Measurements from ENCODE around the gene CCDC47. TPM values are rescaled to one million over a fixed set of nuclear protein-coding genes. Genes with fewer than 3 reads are reported as not detected.

The CCDC47 gene
- total and polyA plus RNA-seq, 4 donors, result 33.0 to 87.2 (median 62.8) TPM

GRCh38 chr17:63760771-63761539 lies 12.4 kb downstream of the CCDC47 start (continued):
- no peak for TF ChIP-seq MAX (IDR thresholded peaks at IDR 0.05)
- no peak for TF ChIP-seq HNF4A (conservative IDR thresholded peaks at IDR 0.05)
- no peak for TF ChIP-seq REST (IDR thresholded peaks at IDR 0.05)
- no peak for TF ChIP-seq ATF3 (IDR thresholded peaks at IDR 0.05)
- TF ChIP-seq JUND (IDR thresholded peaks at IDR 0.05), result no peak
- TF ChIP-seq YY1 (IDR thresholded peaks at IDR 0.05), result no peak
- TF ChIP-seq SP1 (IDR thresholded peaks at IDR 0.05), result no peak
- no peak for TF ChIP-seq EGR1 (IDR thresholded peaks at IDR 0.05; ENCODE audit: low read depth in 2 of 2)
- no peak for TF ChIP-seq HNF4G (IDR thresholded peaks at IDR 0.05)

- Histone ChIP-seq H3K9ac (ENCODE audit: low read depth in 1 of 2, low read length in 2 of 2) (no peak overlapping the region), H3K4me3 (ENCODE audit: low read depth in 1 of 3, low read length in 3 of 3) (no peak overlapping the region), H3K36me3 (ENCODE audit: control insufficient read depth in 4 of 4, insufficient read depth in 3 of 4, low read depth in 1 of 4, low read length in 3 of 4) (peaks cover 11 to 41% (median 30%) of the 10 kb centered on the region in 4 donors), H3K9me3 (ENCODE audit: control insufficient read depth in 4 of 4, low read length in 3 of 4) (no peaks in the 10 kb centered on the region), H3K27me3 (ENCODE audit: control insufficient read depth in 4 of 4, insufficient read depth in 4 of 4, low read length in 3 of 4) (no peaks in the 10 kb centered on the region), H3K4me1 (ENCODE audit: control insufficient read depth in 4 of 4, insufficient read depth in 4 of 4, low read length in 3 of 4) (peaks cover 3 to 21% (median 15%) of the 10 kb centered on the region in 4 donors), H3K27ac (ENCODE audit: low read depth in 1 of 2, low read length in 2 of 2) (no peak overlapping the region)
- no peak for DNase-seq (ENCODE audit: low spot score)
- TF ChIP-seq HNF4A (conservative IDR thresholded peaks at IDR 0.05), result no peak
- TF ChIP-seq REST (IDR thresholded peaks at IDR 0.05), result no peak
- TF ChIP-seq MAX (IDR thresholded peaks at IDR 0.05), result no peak
- no peak for TF ChIP-seq ZBTB33 (IDR thresholded peaks at IDR 0.05)
- no peak for TF ChIP-seq CTCF (IDR thresholded peaks at IDR 0.05; ENCODE audit: low read depth, low read length, missing input control)
- no peak for TF ChIP-seq NR2F2 (IDR thresholded peaks at IDR 0.05)
- TF ChIP-seq HNF4G (IDR thresholded peaks at IDR 0.05), result no peak
- TF ChIP-seq YY1 (IDR thresholded peaks at IDR 0.05), result no peak
- no peak for TF ChIP-seq RXRA (IDR thresholded peaks at IDR 0.05)
- no peak for TF ChIP-seq EGR1 (IDR thresholded peaks at IDR 0.05; ENCODE audit: low read depth in 2 of 2)
- no peak for TF ChIP-seq TAF1 (conservative IDR thresholded peaks at IDR 0.05)
- TF ChIP-seq RAD21 (IDR thresholded peaks at IDR 0.05), result no peak
- TF ChIP-seq FOXA1 (IDR thresholded peaks at IDR 0.05), result no peak
- 56% methylated on average over 2 of the region's 2 CpGs for WGBS
These were observed 15.0 kb downstream of the CCDC47 start for GRCh38 chr17:63758428-63758827.

All from liver (tissue), 9 donors.